GM23338 (cell line): ENCODE measurements around the gene BRINP2. TPM values are rescaled to one million over a fixed set of nuclear protein-coding genes. Genes with fewer than 3 reads are reported as not detected.

Source experiments
- ATAC-seq: fragments of 200-7000 bp; cut with Tn5 transposase; 3 replicates; pipeline ENCODE4 v1.9.1; 2020
- DNase-seq: peaks from one replicate; pipeline ENCODE4 v3.0.0-alpha.2; 2015; ENCODE audit warnings: low spot score
- H2AFZ ChIP-seq: fragments of 200-600 bp; sonication (generic); 2 replicates; pipeline ENCODE4 v1.8.0; 2016; ENCODE audit warnings: antibody characterized with exemption, mild to moderate bottlenecking, moderate library complexity
- H3F3A ChIP-seq: fragments of 200-600 bp; sonication (generic); replicated peaks from 2 replicates; pipeline ENCODE4 v1.8.0; 2017; ENCODE audit warnings: antibody characterized with exemption, mixed run types, low read depth
- H3K27ac ChIP-seq: fragments of 200-600 bp; sonication (generic); 2 replicates; pipeline ENCODE4 v1.6.1; 2016; ENCODE audit warnings: low read depth
- H3K27me3 ChIP-seq: fragments of 200-600 bp; sonication (generic); 2 replicates; pipeline ENCODE4 v1.8.0; 2016; ENCODE audit warnings: mild to moderate bottlenecking, mixed run types, moderate library complexity; ENCODE audit not compliant: insufficient read depth
- H3K36me3 ChIP-seq: fragments of 200-600 bp; sonication (generic); 2 replicates; pipeline ENCODE4 v1.8.0; 2016; ENCODE audit warnings: mild to moderate bottlenecking; ENCODE audit not compliant: insufficient read depth
- H3K4me1 ChIP-seq: fragments of 200-600 bp; sonication (generic); 2 replicates; pipeline ENCODE4 v1.8.0; 2016; ENCODE audit warnings: mild to moderate bottlenecking, moderate library complexity; ENCODE audit not compliant: insufficient read depth
- H3K4me2 ChIP-seq: fragments of 200-600 bp; sonication (generic); 2 replicates; pipeline ENCODE4 v1.7.1; 2017; ENCODE audit warnings: mixed run types
- H3K4me3 ChIP-seq: fragments of 200-600 bp; sonication (generic); 2 replicates; pipeline ENCODE4 v1.6.1; 2016; ENCODE audit warnings: mixed run types
- H3K79me2 ChIP-seq: fragments of 200-600 bp; sonication (generic); replicated peaks from 2 replicates; pipeline ENCODE4 v1.8.0; 2017; ENCODE audit warnings: mild to moderate bottlenecking; ENCODE audit not compliant: insufficient read depth
- H3K9me2 ChIP-seq: fragments of 200-600 bp; sonication (generic); 2 replicates; pipeline ENCODE4 v1.8.0; 2017; ENCODE audit not compliant: insufficient read depth
- H4K20me1 ChIP-seq: fragments of 200-600 bp; sonication (generic); replicated peaks from 2 replicates; pipeline ENCODE4 v1.8.0; 2017; ENCODE audit warnings: mild to moderate bottlenecking; ENCODE audit not compliant: insufficient read depth
- H3K27ac Mint-ChIP-seq: 2 replicates; pipeline ENCODE4 v1.8.0; 2020; ENCODE audit warnings: inconsistent platforms, mild to moderate bottlenecking, moderate library complexity, mixed read lengths
- H3K27me3 Mint-ChIP-seq: 3 replicates; pipeline ENCODE4 v1.8.0; 2022; ENCODE audit warnings: low read depth, mild to moderate bottlenecking, moderate library complexity, mixed read lengths, inconsistent platforms; ENCODE audit not compliant: insufficient read depth, poor library complexity
- H3K36me3 Mint-ChIP-seq: 3 replicates; pipeline ENCODE4 v1.8.0; 2021; ENCODE audit warnings: low read depth, mild to moderate bottlenecking, inconsistent platforms, moderate library complexity, mixed read lengths
- H3K4me1 Mint-ChIP-seq: 3 replicates; pipeline ENCODE4 v1.8.0; 2020; ENCODE audit warnings: mild to moderate bottlenecking, inconsistent platforms, mixed read lengths
- H3K4me3 Mint-ChIP-seq: 3 replicates; pipeline ENCODE4 v1.8.0; 2021; ENCODE audit warnings: moderate library complexity, mild to moderate bottlenecking, inconsistent platforms, mixed read lengths
- H3K9me3 Mint-ChIP-seq: 3 replicates; pipeline ENCODE4 v1.8.0; 2020; ENCODE audit warnings: moderate library complexity, mild to moderate bottlenecking, inconsistent platforms, mixed read lengths
- POLR2AphosphoS5 ChIP-seq: IDR thresholded peaks from 2 replicates; pipeline ENCODE4 v1.6.1; 2016; ENCODE audit warnings: antibody characterized with exemption, low read depth
- STAT1 ChIP-seq: IDR thresholded peaks from one replicate; pipeline ENCODE4 v1.6.1; 2016; ENCODE audit warnings: antibody characterized with exemption; ENCODE audit not compliant: unreplicated experiment
- polyA plus RNA-seq: library from polyadenylated mRNA; unstranded; fragments of >200 nt; fragmentation: Nextera tagmentation; extraction: Ambion mirVana; gene quantifications from 2 replicates; pipeline ENCODE4 v1.2.1, GENCODE V29; 2016
- total RNA-seq: library from RNA; depleted of rRNA; stranded (reverse); fragments of >200 nt; shearing (Covaris generic); gene quantifications from 2 replicates; pipeline ENCODE4 v1.2.3, GENCODE V29; 2014
- TF ChIP-seq, protein P1 (sequence below): fragments of 250-450 bp; sonication (Bioruptor Pico); IDR thresholded peaks from 2 replicates; pipeline ENCODE4 v1.5.0; 2020; ENCODE audit warnings: mild to moderate bottlenecking, moderate library complexity
- TF ChIP-seq, protein P2 (sequence below): IDR thresholded peaks from 2 replicates; pipeline ENCODE4 v1.6.1; 2016; ENCODE audit warnings: antibody characterized with exemption
- TF ChIP-seq, protein P3 (sequence below), 2 experiments: fragments of 200-600 bp in 1 of 2; sonication (generic) in 1 of 2; conservative IDR thresholded peaks; 2 replicates each; pipeline versions ENCODE4 v1.5.1 to v1.6.1; 2016 to 2017; ENCODE audit warnings: antibody characterized with exemption in 2 of 2, low read depth in 2 of 2, mild to moderate bottlenecking in 2 of 2, moderate library complexity in 1 of 2

The BRINP2 gene
- total and polyA plus RNA-seq, 2 experiments from 2014 or later, result 0.10 to 0.52 TPM

DNA sequence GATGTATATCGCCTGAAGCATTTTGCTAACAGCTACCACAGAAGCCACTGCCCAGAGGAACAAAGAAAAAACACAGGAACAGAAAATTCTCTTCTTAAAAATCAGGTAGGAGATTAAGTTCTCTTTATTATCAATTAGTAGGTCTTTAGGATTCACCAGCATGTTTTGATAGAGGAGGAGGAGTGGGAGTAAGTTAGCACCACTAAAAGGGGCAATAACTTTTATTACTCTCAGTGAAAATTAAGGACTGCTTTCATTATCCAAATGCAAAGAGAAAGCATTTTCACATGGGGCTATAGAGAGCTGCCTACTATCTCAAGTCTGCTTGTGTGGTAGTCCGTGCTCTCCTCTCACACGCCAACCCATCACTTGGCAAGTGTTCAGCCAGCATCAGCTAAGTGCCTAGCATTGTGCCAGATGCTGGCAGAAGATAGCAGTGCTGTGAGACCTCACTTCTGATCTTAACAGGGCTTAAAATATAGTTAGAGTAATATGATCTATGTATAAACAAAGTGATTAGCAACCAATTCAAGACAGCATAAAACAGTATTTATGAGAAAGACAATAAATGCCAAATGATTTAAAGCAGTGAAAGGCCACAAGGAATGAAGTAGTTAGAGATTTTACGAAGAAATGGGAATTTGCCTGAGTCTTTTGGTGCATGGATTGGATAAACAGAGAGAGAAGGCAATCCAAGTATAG, 46.0 kb upstream of the BRINP2 start (continued):
- TF ChIP-seq, protein P1, sequence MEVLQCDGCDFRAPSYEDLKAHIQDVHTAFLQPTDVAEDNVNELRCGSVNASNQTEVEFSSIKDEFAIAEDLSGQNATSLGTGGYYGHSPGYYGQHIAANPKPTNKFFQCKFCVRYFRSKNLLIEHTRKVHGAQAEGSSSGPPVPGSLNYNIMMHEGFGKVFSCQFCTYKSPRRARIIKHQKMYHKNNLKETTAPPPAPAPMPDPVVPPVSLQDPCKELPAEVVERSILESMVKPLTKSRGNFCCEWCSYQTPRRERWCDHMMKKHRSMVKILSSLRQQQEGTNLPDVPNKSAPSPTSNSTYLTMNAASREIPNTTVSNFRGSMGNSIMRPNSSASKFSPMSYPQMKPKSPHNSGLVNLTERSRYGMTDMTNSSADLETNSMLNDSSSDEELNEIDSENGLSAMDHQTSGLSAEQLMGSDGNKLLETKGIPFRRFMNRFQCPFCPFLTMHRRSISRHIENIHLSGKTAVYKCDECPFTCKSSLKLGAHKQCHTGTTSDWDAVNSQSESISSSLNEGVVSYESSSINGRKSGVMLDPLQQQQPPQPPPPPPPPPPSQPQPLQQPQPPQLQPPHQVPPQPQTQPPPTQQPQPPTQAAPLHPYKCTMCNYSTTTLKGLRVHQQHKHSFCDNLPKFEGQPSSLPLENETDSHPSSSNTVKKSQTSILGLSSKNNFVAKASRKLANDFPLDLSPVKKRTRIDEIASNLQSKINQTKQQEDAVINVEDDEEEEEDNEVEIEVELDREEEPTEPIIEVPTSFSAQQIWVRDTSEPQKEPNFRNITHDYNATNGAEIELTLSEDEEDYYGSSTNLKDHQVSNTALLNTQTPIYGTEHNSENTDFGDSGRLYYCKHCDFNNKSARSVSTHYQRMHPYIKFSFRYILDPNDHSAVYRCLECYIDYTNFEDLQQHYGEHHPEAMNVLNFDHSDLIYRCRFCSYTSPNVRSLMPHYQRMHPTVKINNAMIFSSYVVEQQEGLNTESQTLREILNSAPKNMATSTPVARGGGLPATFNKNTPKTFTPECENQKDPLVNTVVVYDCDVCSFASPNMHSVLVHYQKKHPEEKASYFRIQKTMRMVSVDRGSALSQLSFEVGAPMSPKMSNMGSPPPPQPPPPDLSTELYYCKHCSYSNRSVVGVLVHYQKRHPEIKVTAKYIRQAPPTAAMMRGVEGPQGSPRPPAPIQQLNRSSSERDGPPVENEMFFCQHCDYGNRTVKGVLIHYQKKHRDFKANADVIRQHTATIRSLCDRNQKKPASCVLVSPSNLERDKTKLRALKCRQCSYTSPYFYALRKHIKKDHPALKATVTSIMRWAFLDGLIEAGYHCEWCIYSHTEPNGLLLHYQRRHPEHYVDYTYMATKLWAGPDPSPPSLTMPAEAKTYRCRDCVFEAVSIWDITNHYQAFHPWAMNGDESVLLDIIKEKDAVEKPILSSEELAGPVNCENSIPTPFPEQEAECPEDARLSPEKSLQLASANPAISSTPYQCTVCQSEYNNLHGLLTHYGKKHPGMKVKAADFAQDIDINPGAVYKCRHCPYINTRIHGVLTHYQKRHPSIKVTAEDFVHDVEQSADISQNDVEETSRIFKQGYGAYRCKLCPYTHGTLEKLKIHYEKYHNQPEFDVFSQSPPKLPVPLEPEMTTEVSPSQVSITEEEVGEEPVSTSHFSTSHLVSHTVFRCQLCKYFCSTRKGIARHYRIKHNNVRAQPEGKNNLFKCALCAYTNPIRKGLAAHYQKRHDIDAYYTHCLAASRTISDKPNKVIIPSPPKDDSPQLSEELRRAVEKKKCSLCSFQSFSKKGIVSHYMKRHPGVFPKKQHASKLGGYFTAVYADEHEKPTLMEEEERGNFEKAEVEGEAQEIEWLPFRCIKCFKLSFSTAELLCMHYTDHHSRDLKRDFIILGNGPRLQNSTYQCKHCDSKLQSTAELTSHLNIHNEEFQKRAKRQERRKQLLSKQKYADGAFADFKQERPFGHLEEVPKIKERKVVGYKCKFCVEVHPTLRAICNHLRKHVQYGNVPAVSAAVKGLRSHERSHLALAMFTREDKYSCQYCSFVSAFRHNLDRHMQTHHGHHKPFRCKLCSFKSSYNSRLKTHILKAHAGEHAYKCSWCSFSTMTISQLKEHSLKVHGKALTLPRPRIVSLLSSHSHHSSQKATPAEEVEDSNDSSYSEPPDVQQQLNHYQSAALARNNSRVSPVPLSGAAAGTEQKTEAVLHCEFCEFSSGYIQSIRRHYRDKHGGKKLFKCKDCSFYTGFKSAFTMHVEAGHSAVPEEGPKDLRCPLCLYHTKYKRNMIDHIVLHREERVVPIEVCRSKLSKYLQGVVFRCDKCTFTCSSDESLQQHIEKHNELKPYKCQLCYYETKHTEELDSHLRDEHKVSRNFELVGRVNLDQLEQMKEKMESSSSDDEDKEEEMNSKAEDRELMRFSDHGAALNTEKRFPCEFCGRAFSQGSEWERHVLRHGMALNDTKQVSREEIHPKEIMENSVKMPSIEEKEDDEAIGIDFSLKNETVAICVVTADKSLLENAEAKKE (CRISPR knock-in tag), result no peak
- no peak for TF ChIP-seq POLR2AphosphoS5

DNA sequence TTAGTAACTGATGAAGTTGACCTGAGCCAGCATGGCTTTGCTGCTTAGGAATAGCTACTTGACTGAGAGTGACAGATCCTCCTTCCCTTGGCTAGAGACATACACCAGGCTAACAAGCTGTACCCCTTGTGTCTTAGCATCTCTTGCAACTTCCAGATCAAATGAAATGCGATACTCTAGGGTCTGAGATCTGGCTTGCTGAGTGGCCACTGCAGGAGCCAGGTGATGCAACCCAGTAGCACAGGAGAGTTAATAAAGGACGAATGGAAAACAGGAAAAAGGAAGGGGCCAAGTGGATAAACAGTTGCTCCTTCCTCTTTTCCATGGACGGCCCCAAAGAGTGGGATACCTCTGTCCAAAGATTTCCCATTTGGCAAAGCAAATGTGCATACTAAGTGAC, 44.5 kb upstream of the BRINP2 start:
- H4K20me1 ChIP-seq, result no peaks in the 10 kb centered on the region; the same call in 1 of the 2 replicates
- H3K36me3 ChIP-seq, result no peaks in the 10 kb centered on the region; the same call in 1 of the 2 replicates
- DNase-seq (no peak), ATAC-seq (no peak)
- TF ChIP-seq, protein P2, sequence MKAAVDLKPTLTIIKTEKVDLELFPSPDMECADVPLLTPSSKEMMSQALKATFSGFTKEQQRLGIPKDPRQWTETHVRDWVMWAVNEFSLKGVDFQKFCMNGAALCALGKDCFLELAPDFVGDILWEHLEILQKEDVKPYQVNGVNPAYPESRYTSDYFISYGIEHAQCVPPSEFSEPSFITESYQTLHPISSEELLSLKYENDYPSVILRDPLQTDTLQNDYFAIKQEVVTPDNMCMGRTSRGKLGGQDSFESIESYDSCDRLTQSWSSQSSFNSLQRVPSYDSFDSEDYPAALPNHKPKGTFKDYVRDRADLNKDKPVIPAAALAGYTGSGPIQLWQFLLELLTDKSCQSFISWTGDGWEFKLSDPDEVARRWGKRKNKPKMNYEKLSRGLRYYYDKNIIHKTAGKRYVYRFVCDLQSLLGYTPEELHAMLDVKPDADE, result no peak
- TF ChIP-seq, protein P3, sequence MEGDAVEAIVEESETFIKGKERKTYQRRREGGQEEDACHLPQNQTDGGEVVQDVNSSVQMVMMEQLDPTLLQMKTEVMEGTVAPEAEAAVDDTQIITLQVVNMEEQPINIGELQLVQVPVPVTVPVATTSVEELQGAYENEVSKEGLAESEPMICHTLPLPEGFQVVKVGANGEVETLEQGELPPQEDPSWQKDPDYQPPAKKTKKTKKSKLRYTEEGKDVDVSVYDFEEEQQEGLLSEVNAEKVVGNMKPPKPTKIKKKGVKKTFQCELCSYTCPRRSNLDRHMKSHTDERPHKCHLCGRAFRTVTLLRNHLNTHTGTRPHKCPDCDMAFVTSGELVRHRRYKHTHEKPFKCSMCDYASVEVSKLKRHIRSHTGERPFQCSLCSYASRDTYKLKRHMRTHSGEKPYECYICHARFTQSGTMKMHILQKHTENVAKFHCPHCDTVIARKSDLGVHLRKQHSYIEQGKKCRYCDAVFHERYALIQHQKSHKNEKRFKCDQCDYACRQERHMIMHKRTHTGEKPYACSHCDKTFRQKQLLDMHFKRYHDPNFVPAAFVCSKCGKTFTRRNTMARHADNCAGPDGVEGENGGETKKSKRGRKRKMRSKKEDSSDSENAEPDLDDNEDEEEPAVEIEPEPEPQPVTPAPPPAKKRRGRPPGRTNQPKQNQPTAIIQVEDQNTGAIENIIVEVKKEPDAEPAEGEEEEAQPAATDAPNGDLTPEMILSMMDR (conservative IDR thresholded peaks at IDR 0.05; ENCODE audit: low read depth in 2 of 2), result no peak
- TF ChIP-seq STAT1, result no peak
- Mint-ChIP-seq H3K27me3 (no peaks in the 10 kb centered on the region), H3K4me3 (no peak overlapping the region), H3K36me3 (no peaks in the 10 kb centered on the region), H3K4me1 (peaks cover 7% of the 10 kb centered on the region), H3K27ac (no peak overlapping the region), H3K9me3 (no peaks in the 10 kb centered on the region)
- H3K4me1 ChIP-seq, result no peaks in the 10 kb centered on the region
- H3K4me3 ChIP-seq, result no peak overlapping the region
- H2AFZ ChIP-seq, result no peak overlapping the region
- 0 out of 2 replicates have a peak, but pooled peaks cover 2% of the 10 kb centered on the region for H3K9me2 ChIP-seq
- no peaks in the 10 kb centered on the region for H3K27me3 ChIP-seq
- H3K79me2 ChIP-seq, result no peaks in the 10 kb centered on the region
- H3F3A ChIP-seq, result no peaks in the 10 kb centered on the region
- no peak overlapping the region for H3K27ac ChIP-seq
- H3K4me2 ChIP-seq, result no peak overlapping the region
